A673 (cell line): Measurements from ENCODE around the gene RFTN1. TPM values are rescaled to one million over a fixed set of nuclear protein-coding genes. Genes with fewer than 3 reads are reported as not detected.

Source experiments
- BruUV-seq: library from RNA; stranded (reverse); fragments of 400-500 nt; replicated peaks from 2 replicates; lab custom pipeline; 2021; lab: Mats Ljungman, UMichigan
- CTCF ChIA-PET: fragments of 300-600 bp; sonication (Branson Sonifier 250); formaldehyde crosslinking; loops from one replicate; lab custom pipeline; 2022; ENCODE audit warnings: antibody characterized with exemption; lab: Charles Lee
- POLR2A ChIA-PET: fragments of 300-600 bp; sonication (Branson Sonifier 250); formaldehyde crosslinking; loops from one replicate; lab custom pipeline; 2022; ENCODE audit warnings: antibody characterized with exemption; ENCODE audit not compliant: low non-redundant PET; lab: Charles Lee
- DNase-seq: peaks from one replicate; pipeline ENCODE4 v3.0.0-alpha.2; 2015; ENCODE audit warnings: low spot score
- H3K27ac ChIP-seq: fragments of 200-600 bp; sonication (generic); 2 replicates; pipeline ENCODE4 v1.5.1; 2016; ENCODE audit warnings: mixed run types, low read depth, mild to moderate bottlenecking, mixed read lengths, antibody characterized with exemption, low read length; ENCODE audit not compliant: poor library complexity, severe bottlenecking
- H3K27me3 ChIP-seq: fragments of 200-600 bp; sonication (generic); replicated peaks from 2 replicates; pipeline ENCODE4 v1.6.1; 2017; ENCODE audit warnings: mixed run types, low read depth, mild to moderate bottlenecking, mixed read lengths, antibody characterized with exemption, low read length; ENCODE audit not compliant: insufficient read depth, poor library complexity
- H3K36me3 ChIP-seq: fragments of 200-600 bp; sonication (generic); 2 replicates; pipeline ENCODE4 v1.6.1; 2016; ENCODE audit warnings: mixed run types, mild to moderate bottlenecking, mixed read lengths, antibody characterized with exemption, low read length; ENCODE audit not compliant: insufficient read depth, poor library complexity, severe bottlenecking
- H3K4me1 ChIP-seq: fragments of 200-600 bp; sonication (generic); 2 replicates; pipeline ENCODE4 v1.6.1; 2017; ENCODE audit warnings: mixed run types, mild to moderate bottlenecking, mixed read lengths, antibody characterized with exemption, low read length; ENCODE audit not compliant: insufficient read depth, poor library complexity, severe bottlenecking
- H3K4me3 ChIP-seq: fragments of 200-600 bp; sonication (generic); 2 replicates; pipeline ENCODE4 v1.5.1; 2016; ENCODE audit warnings: low read depth, mixed run types, mild to moderate bottlenecking, mixed read lengths, low read length; ENCODE audit not compliant: poor library complexity, severe bottlenecking
- H3K9me3 ChIP-seq: fragments of 200-600 bp; sonication (generic); 2 replicates; pipeline ENCODE4 v1.6.1; 2016; ENCODE audit warnings: mixed run types, low read depth, mild to moderate bottlenecking, mixed read lengths, antibody characterized with exemption, low read length; ENCODE audit not compliant: poor library complexity, severe bottlenecking
- CTCF ChIP-seq: fragments of 300-800, 200-600 bp; sonication (generic); conservative IDR thresholded peaks from 2 replicates; pipeline ENCODE4 v1.5.1; 2017; ENCODE audit warnings: low read depth, mild to moderate bottlenecking, antibody characterized with exemption, low read length, moderate library complexity, mixed read lengths
- EZH2 ChIP-seq: fragments of 200-600 bp; sonication (generic); IDR thresholded peaks from 2 replicates; pipeline ENCODE4 v1.6.1; 2017; ENCODE audit warnings: borderline replicate concordance, low read depth, mild to moderate bottlenecking, mixed read lengths, antibody characterized with exemption, low read length; ENCODE audit not compliant: poor library complexity, severe bottlenecking
- intact Hi-C: fragments of 100-400 bp; cut with micrococcal nuclease; formaldehyde crosslinking; loops from one replicate; pipeline ENCODE4 v1.10.0; 2022; ENCODE audit not compliant: unreplicated experiment
- total RNA-seq: library from RNA; stranded (reverse); gene quantifications from 2 replicates; pipeline ENCODE4 v1.2.3, GENCODE V29; 2021

Gene RFTN1
- total RNA-seq, 1 experiment from 2014 or later = 0.60 TPM

DNA sequence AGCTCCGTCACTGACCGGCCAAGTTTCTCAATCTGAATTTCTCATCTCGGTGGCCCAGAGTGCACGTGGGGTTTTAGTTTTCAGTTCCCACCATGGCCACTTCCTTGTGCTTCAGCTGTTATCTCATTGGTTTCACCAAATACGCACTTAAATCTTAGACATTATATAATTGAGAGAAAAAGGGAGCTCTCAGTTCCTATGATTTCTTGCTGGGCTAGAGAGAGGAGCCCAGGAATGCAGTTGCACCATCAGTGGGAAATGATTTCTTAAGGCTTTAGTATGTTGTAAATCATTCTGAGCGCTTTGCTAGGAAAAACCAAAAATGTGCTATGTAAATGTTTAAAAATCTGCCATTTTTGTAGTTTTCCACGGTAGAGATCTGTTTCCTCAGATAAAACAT is 195.3 kb downstream of the RFTN1 start:
- intact Hi-C loops = no loop called here
- no peaks in the 10 kb centered on the region for H3K36me3 ChIP-seq

GRCh38 chr3:16317561-16317945 is 195.9 kb downstream of the RFTN1 start:
- ChIA-PET CTCF (no interaction called here), POLR2A (no interaction called here)
- Histone ChIP-seq H3K4me3 (no peak overlapping the region), H3K27ac (no peak overlapping the region), H3K36me3 (no peaks in the 10 kb centered on the region), H3K9me3 (no peaks in the 10 kb centered on the region), H3K27me3 (no peaks in the 10 kb centered on the region), H3K4me1 (no peaks in the 10 kb centered on the region)
- no peak for DNase-seq
- no TSS peak for BruUV-seq
- no peak for TF ChIP-seq CTCF
- TF ChIP-seq EZH2 = no peak
- intact Hi-C loops = no loop called here

More for the DNA sequence above, 195.3 kb downstream of the RFTN1 start:
- no peak for DNase-seq
- no peaks in the 10 kb centered on the region for H3K4me1 ChIP-seq
- BruUV-seq = no TSS peak
- H3K4me3 ChIP-seq = no peak overlapping the region
- CTCF ChIA-PET = no interaction called here
- H3K27me3 ChIP-seq = no peaks in the 10 kb centered on the region
- no peak overlapping the region for H3K27ac ChIP-seq
- H3K9me3 ChIP-seq = no peaks in the 10 kb centered on the region
- POLR2A ChIA-PET = no interaction called here
- TF ChIP-seq CTCF = no peak
- no peak for TF ChIP-seq EZH2

DNA sequence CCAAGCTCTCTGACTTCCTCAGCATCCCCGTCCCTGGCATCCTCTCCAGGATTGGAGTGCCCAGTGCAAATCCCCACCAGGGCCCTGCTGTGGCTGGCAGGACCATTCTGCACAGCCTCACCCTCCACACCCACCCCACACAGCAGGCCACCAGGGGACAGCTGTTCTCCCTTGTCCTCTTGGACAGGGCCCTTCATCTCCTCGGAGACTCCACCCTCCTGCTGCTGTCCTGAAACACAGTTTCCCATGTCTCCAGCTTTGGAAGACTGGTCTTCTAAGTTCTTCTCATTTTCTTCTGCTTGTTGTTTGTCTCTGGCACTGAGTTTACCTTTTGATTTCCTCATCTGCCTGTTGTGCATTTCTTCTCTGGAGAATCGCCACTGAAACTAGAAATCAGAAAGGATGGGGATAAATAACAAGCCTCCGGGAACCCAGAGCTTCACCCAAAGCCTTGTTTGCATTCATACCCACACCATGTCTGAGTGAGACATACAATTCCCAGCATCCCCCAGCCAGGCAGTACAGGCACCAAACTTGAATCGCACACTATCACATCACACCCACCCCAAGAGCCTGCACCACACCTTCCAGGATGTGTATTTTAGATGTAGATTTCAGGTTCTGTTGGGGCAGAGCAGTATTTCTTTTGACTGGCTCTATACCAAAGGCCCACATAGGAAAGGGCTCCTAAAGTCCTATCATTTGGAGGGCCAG is 196.5 kb downstream of the RFTN1 start:
- Histone ChIP-seq H3K27me3 (no peaks in the 10 kb centered on the region), H3K36me3 (no peaks in the 10 kb centered on the region), H3K4me3 (no peak overlapping the region), H3K27ac (no peak overlapping the region), H3K4me1 (no peaks in the 10 kb centered on the region), H3K9me3 (no peaks in the 10 kb centered on the region)
- no TSS peak for BruUV-seq
- intact Hi-C loops = no loop called here
- CTCF ChIA-PET = no interaction called here
- TF ChIP-seq EZH2 (no peak), CTCF (no peak)
- no peak for DNase-seq
- POLR2A ChIA-PET = no interaction called here
